ENCODE results near the gene DCP1A. TPM values are rescaled to one million over a fixed set of nuclear protein-coding genes. Genes with fewer than 3 reads are reported as not detected.

DCP1A gene
- total and polyA plus RNA-seq, 2 of the 13 experiments (the other 11 are each of a cell fraction or from before 2014, with no cell fraction given) = 14.2 to 41.2 TPM

DNA sequence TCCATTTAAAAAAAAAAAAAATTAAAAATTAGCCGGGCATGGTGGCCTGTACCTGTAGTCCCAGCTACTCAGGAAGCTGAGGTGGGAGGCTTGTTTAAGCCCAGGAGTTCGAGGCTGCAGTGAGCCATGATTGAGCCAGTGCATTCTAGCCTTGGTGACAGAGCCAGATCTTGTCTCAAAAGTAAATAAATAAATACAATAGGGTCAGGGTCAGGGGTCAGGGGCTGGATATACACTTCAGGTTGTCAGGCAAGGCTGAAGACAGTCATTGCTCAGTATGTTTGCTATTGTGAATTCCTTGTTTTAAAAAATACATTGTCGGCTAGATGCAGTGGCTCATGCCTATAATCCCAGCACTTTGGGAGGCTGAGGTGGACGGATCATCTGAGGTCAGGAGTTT, 83.4 kb downstream of the DCP1A start (continued):
- TF ChIP-seq, protein P1, sequence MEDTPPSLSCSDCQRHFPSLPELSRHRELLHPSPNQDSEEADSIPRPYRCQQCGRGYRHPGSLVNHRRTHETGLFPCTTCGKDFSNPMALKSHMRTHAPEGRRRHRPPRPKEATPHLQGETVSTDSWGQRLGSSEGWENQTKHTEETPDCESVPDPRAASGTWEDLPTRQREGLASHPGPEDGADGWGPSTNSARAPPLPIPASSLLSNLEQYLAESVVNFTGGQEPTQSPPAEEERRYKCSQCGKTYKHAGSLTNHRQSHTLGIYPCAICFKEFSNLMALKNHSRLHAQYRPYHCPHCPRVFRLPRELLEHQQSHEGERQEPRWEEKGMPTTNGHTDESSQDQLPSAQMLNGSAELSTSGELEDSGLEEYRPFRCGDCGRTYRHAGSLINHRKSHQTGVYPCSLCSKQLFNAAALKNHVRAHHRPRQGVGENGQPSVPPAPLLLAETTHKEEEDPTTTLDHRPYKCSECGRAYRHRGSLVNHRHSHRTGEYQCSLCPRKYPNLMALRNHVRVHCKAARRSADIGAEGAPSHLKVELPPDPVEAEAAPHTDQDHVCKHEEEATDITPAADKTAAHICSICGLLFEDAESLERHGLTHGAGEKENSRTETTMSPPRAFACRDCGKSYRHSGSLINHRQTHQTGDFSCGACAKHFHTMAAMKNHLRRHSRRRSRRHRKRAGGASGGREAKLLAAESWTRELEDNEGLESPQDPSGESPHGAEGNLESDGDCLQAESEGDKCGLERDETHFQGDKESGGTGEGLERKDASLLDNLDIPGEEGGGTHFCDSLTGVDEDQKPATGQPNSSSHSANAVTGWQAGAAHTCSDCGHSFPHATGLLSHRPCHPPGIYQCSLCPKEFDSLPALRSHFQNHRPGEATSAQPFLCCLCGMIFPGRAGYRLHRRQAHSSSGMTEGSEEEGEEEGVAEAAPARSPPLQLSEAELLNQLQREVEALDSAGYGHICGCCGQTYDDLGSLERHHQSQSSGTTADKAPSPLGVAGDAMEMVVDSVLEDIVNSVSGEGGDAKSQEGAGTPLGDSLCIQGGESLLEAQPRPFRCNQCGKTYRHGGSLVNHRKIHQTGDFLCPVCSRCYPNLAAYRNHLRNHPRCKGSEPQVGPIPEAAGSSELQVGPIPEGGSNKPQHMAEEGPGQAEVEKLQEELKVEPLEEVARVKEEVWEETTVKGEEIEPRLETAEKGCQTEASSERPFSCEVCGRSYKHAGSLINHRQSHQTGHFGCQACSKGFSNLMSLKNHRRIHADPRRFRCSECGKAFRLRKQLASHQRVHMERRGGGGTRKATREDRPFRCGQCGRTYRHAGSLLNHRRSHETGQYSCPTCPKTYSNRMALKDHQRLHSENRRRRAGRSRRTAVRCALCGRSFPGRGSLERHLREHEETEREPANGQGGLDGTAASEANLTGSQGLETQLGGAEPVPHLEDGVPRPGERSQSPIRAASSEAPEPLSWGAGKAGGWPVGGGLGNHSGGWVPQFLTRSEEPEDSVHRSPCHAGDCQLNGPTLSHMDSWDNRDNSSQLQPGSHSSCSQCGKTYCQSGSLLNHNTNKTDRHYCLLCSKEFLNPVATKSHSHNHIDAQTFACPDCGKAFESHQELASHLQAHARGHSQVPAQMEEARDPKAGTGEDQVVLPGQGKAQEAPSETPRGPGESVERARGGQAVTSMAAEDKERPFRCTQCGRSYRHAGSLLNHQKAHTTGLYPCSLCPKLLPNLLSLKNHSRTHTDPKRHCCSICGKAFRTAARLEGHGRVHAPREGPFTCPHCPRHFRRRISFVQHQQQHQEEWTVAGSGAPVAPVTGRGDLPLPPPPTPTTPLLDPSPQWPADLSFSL (CRISPR knock-in tag; IDR thresholded peaks at IDR 0.05) = no peak
- TF ChIP-seq, protein P2, sequence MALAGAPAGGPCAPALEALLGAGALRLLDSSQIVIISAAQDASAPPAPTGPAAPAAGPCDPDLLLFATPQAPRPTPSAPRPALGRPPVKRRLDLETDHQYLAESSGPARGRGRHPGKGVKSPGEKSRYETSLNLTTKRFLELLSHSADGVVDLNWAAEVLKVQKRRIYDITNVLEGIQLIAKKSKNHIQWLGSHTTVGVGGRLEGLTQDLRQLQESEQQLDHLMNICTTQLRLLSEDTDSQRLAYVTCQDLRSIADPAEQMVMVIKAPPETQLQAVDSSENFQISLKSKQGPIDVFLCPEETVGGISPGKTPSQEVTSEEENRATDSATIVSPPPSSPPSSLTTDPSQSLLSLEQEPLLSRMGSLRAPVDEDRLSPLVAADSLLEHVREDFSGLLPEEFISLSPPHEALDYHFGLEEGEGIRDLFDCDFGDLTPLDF (CRISPR knock-in tag; IDR thresholded peaks at IDR 0.05) = no peak
- TF ChIP-seq, protein P3, sequence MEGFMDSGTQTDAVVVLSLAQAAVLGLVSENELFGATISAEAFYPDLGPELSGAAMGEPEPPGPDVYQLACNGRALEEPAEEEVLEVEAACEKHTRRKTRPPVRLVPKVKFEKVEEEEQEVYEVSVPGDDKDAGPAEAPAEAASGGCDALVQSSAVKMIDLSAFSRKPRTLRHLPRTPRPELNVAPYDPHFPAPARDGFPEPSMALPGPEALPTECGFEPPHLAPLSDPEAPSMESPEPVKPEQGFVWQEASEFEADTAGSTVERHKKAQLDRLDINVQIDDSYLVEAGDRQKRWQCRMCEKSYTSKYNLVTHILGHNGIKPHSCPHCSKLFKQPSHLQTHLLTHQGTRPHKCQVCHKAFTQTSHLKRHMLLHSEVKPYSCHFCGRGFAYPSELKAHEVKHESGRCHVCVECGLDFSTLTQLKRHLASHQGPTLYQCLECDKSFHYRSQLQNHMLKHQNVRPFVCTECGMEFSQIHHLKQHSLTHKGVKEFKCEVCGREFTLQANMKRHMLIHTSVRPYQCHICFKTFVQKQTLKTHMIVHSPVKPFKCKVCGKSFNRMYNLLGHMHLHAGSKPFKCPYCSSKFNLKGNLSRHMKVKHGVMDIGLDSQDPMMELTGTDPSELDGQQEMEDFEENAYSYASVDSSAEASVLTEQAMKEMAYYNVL (CRISPR knock-in tag; IDR thresholded peaks at IDR 0.05; ENCODE audit: borderline replicate concordance) = no peak
- no peak for TF ChIP-seq FOXJ3 (CRISPR knock-in tag; IDR thresholded peaks at IDR 0.05; ENCODE audit: borderline replicate concordance)
- TF ChIP-seq, protein P4, sequence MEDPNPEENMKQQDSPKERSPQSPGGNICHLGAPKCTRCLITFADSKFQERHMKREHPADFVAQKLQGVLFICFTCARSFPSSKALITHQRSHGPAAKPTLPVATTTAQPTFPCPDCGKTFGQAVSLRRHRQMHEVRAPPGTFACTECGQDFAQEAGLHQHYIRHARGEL (CRISPR knock-in tag; IDR thresholded peaks at IDR 0.05) = no peak
- 0 out of 2 replicates have a peak, but pooled peaks have one; percentile 45 for TF ChIP-seq NR2F2 (IDR thresholded peaks at IDR 0.05; ENCODE audit: borderline replicate concordance, low read depth)
- TF ChIP-seq ZFYVE20 (CRISPR knock-in tag; IDR thresholded peaks at IDR 0.05; ENCODE audit: borderline replicate concordance, low read depth) = no peak
- TF ChIP-seq MIER3 (CRISPR knock-in tag; IDR thresholded peaks at IDR 0.05; ENCODE audit: borderline replicate concordance) = no peak
- no peak for TF ChIP-seq MEIS2 (CRISPR knock-in tag; IDR thresholded peaks at IDR 0.05)
- no peak for TF ChIP-seq ZFX (CRISPR knock-in tag; IDR thresholded peaks at IDR 0.05; ENCODE audit: low read depth)
- TF ChIP-seq GATAD1 (CRISPR knock-in tag; IDR thresholded peaks at IDR 0.05) = no peak
- no peak for TF ChIP-seq ZNF263 (CRISPR knock-in tag; IDR thresholded peaks at IDR 0.05)
- 0 out of 2 replicates have a peak, but pooled peaks have one; percentile 17 for TF ChIP-seq SOX13 (IDR thresholded peaks at IDR 0.05)
- peak in 1 of 2 experiments; percentile 50; a peak in 2 of 4 replicates for TF ChIP-seq SOX13 (CRISPR knock-in tag; conservative IDR thresholded peaks at IDR 0.05 in 1 of 2, IDR thresholded peaks at IDR 0.05 in 1 of 2)
- TF ChIP-seq MTF2 (CRISPR knock-in tag; IDR thresholded peaks at IDR 0.05; ENCODE audit: borderline replicate concordance) = no peak
- TF ChIP-seq SOX5 (CRISPR knock-in tag; IDR thresholded peaks at IDR 0.05; ENCODE audit: borderline replicate concordance) = peak; percentile 36; the same call in 1 of the 2 replicates
- TF ChIP-seq, protein P5, sequence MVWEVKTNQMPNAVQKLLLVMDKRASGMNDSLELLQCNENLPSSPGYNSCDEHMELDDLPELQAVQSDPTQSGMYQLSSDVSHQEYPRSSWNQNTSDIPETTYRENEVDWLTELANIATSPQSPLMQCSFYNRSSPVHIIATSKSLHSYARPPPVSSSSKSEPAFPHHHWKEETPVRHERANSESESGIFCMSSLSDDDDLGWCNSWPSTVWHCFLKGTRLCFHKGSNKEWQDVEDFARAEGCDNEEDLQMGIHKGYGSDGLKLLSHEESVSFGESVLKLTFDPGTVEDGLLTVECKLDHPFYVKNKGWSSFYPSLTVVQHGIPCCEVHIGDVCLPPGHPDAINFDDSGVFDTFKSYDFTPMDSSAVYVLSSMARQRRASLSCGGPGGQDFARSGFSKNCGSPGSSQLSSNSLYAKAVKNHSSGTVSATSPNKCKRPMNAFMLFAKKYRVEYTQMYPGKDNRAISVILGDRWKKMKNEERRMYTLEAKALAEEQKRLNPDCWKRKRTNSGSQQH (CRISPR knock-in tag; IDR thresholded peaks at IDR 0.05; ENCODE audit: low read depth) = no peak
- TF ChIP-seq SMAD9 (CRISPR knock-in tag; IDR thresholded peaks at IDR 0.05) = no peak
- TF ChIP-seq ZNF607 (CRISPR knock-in tag; IDR thresholded peaks at IDR 0.05; ENCODE audit: borderline replicate concordance) = no peak
